Measurements from ENCODE around the gene PKMYT1.

DNA sequence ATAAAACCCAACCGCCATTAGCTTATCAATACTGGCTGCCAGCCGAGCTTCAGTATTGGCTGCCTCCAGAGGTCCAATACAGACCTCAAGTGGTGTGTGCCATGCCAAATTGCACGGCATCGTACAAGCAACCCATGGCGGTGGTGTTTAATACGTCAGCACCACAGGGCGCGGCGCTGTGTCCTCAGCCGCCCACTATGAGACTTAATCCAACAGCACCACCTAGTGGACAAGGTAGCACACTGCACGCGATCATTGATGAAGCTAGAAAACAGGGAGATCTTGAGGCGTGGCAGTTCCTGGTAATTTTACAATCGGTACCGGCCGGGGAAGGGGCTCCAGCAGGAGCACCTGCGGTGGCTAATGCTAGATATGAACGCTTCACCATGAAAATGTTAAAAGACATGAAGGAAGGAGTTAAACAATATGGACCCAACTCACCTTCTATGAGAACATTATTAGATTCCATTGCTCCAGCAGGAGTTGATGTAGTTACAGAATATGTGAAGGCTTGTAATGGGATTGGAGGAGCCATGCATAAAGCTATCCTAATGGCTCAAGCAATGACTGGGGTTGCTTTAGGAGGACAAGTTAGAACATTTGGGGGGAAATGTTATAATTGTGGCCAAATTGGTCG is 53.1 kb downstream of the PKMYT1 start:
- TF ChIP-seq, protein P1, sequence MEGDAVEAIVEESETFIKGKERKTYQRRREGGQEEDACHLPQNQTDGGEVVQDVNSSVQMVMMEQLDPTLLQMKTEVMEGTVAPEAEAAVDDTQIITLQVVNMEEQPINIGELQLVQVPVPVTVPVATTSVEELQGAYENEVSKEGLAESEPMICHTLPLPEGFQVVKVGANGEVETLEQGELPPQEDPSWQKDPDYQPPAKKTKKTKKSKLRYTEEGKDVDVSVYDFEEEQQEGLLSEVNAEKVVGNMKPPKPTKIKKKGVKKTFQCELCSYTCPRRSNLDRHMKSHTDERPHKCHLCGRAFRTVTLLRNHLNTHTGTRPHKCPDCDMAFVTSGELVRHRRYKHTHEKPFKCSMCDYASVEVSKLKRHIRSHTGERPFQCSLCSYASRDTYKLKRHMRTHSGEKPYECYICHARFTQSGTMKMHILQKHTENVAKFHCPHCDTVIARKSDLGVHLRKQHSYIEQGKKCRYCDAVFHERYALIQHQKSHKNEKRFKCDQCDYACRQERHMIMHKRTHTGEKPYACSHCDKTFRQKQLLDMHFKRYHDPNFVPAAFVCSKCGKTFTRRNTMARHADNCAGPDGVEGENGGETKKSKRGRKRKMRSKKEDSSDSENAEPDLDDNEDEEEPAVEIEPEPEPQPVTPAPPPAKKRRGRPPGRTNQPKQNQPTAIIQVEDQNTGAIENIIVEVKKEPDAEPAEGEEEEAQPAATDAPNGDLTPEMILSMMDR (IDR thresholded peaks at IDR 0.05; ENCODE audit: low read depth, low read length): peak; percentile 91
- TF ChIP-seq EZH2phosphoT487 (IDR thresholded peaks at IDR 0.05; ENCODE audit: low read depth): no peak
